NCI-H1105 (cell line): Measurements from ENCODE around the gene QSOX2.

Source experiments
- DNase-seq: peaks from one replicate; lab custom pipeline; 2025; lab: John Stamatoyannopoulos, UW

Gene QSOX2

GRCh38 chr9:136245219-136246150 lies at the start of gene QSOX2:
Gene QSOX2 (minus strand): TSS chr9:136245812. CDS start chr9:136245803, 9 bp downstream.
- peak; percentile 70 for DNase-seq

- DNase-seq, result no peak
Observed at GRCh38 chr9:136295055-136295454, 49.4 kb upstream of the QSOX2 start.

- DNase-seq, result no peak
Observed at GRCh38 chr9:136294437-136294836, 48.8 kb upstream of the QSOX2 start.

- no peak for DNase-seq
Observed at GRCh38 chr9:136293476-136294077, 48.0 kb upstream of the QSOX2 start.

- DNase-seq, result no peak
Observed at GRCh38 chr9:136292591-136293448, 47.2 kb upstream of the QSOX2 start.

GRCh38 chr9:136292026-136292538 lies 46.5 kb upstream of the QSOX2 start:
- DNase-seq, result no peak

GRCh38 chr9:136291306-136292025 lies 45.9 kb upstream of the QSOX2 start:
- no peak for DNase-seq

GRCh38 chr9:136290508-136291000 lies 44.9 kb upstream of the QSOX2 start:
- DNase-seq, result no peak

GRCh38 chr9:136289651-136290507 lies 44.3 kb upstream of the QSOX2 start:
- no peak for DNase-seq

- DNase-seq, result no peak
Observed at GRCh38 chr9:136287960-136288753, 42.5 kb upstream of the QSOX2 start.

GRCh38 chr9:136286987-136287379 lies 41.4 kb upstream of the QSOX2 start:
- no peak for DNase-seq

- no peak for DNase-seq
Observed at GRCh38 chr9:136286359-136286986, 40.9 kb upstream of the QSOX2 start.

GRCh38 chr9:136285501-136286358 lies 40.1 kb upstream of the QSOX2 start:
- no peak for DNase-seq

- no peak for DNase-seq
Observed at GRCh38 chr9:136284951-136285350, 39.3 kb upstream of the QSOX2 start.

GRCh38 chr9:136284311-136284710 lies 38.7 kb upstream of the QSOX2 start:
- no peak for DNase-seq

GRCh38 chr9:136283291-136284235 lies 38.0 kb upstream of the QSOX2 start:
- DNase-seq, result peak; percentile 40
